Transverse colon (tissue), 4 donors: ENCODE data around the gene GFI1B. TPM values are rescaled to one million over a fixed set of nuclear protein-coding genes. Genes with fewer than 3 reads are reported as not detected.

Experiments
- DNase-seq: peaks from one replicate; pipeline ENCODE4 v3.0.0-alpha.2; 2019
- H3K27ac ChIP-seq, 4 donors: fragments of 200-600 bp; sonication (generic); 2 replicates each; pipeline ENCODE4 v1.5.1; 2016 to 2018; ENCODE audit warnings: inconsistent platforms in 4 of 4
- H3K27me3 ChIP-seq: fragments of 200-600 bp; sonication (generic); 2 replicates; pipeline ENCODE4 v1.5.1; 2017; ENCODE audit warnings: inconsistent platforms
- H3K36me3 ChIP-seq, 4 donors: fragments of 200-600 bp; sonication (generic); 2 replicates each; pipeline ENCODE4 v1.5.1; 2017 to 2019; ENCODE audit warnings: inconsistent platforms in 4 of 4
- H3K4me1 ChIP-seq, 4 donors: fragments of 200-600 bp; sonication (generic); 2 replicates each; pipeline ENCODE4 v1.5.1; 2017 to 2020; ENCODE audit warnings: inconsistent platforms in 4 of 4
- H3K4me3 ChIP-seq, 4 donors: fragments of 200-600 bp; sonication (generic); 1 replicate in 1 of 4; 2 replicates in 3 of 4; pipeline versions ENCODE4 v1.5.1 to v1.6.1; 2017 to 2019; ENCODE audit warnings: inconsistent platforms in 4 of 4
- H3K9me3 ChIP-seq, 2 donors: fragments of 200-600 bp; sonication (generic); 2 replicates each; pipeline ENCODE4 v1.5.1; 2017 to 2019; ENCODE audit warnings: inconsistent platforms in 2 of 2
- CTCF ChIP-seq, 5 experiments: fragments of 200-600 bp in 3 of 5; fragments of 450-650 bp in 2 of 5; sonication (generic) in 3 of 5; IDR thresholded peaks; 1 replicate in 2 of 5; 2 replicates in 3 of 5; pipeline ENCODE4 v1.5.1; 2016 to 2017; ENCODE audit warnings: antibody characterized with exemption in 5 of 5, inconsistent platforms in 3 of 5, mild to moderate bottlenecking in 2 of 5, moderate library complexity in 1 of 5
- EP300 ChIP-seq: sonication (generic); formaldehyde crosslinking; IDR thresholded peaks from one replicate; pipeline ENCODE4 v1.6.1; 2017; ENCODE audit warnings: antibody characterized with exemption, low read depth
- POLR2A ChIP-seq: fragments of 450-650 bp; IDR thresholded peaks from one replicate; pipeline ENCODE4 v1.6.1; 2016; ENCODE audit warnings: antibody characterized with exemption, mild to moderate bottlenecking, moderate library complexity
- POLR2AphosphoS5 ChIP-seq, 3 donors: sonication (generic); formaldehyde crosslinking; IDR thresholded peaks; one replicate each; pipeline ENCODE4 v1.6.1; 2016; ENCODE audit warnings: antibody characterized with exemption in 3 of 3
- WGBS, 2 donors: methylation state at CpG; one replicate each; pipeline ENCODE4 v1.1.5; 2018; ENCODE audit warnings: low coverage in 1 of 2; 5-methylcytosine and 5-hydroxymethylcytosine counted together
- in situ Hi-C, 4 donors: fragments of 200-750 bp; cut with MboI; loops; one replicate each; pipeline versions ENCODE4 v1.15.0 to v1.15.1; 2017; ENCODE audit warnings: low sequenced_read_pairs in 3 of 4, low pct_ligation_motif_present in 1 of 4, low pct_unique_long_range_greater_than_20kb in 1 of 4
- intact Hi-C: fragments of 100-400 bp; cut with DNase I; formaldehyde crosslinking; loops from one replicate; pipeline ENCODE4 v1.15.1; 2023; ENCODE audit warnings: low total_unique reads
- total RNA-seq, 4 donors: library from RNA; depleted of rRNA; stranded (reverse); fragments of >200 nt; gene quantifications; one replicate each; pipeline ENCODE4 v1.1.0, GENCODE V29; 2016

Gene GFI1B
- total RNA-seq: 1 to 10 TPM in 2 of 4 donors, not detected in 2; 1.7 to 2.0 TPM

- no peaks in the 10 kb centered on the region for H3K9me3 ChIP-seq
- H3K27me3 ChIP-seq: peaks cover 76% of the 10 kb centered on the region
- WGBS, 2 donors: 21 to 22% methylated on average over 8 to 26 of the region's 26 CpGs
- in situ Hi-C loops (no loop called here), intact Hi-C loops (no loop called here)
- H3K4me1 ChIP-seq: peaks cover 0 to 26% (median 9%) of the 10 kb centered on the region in 4 donors
- H3K4me3 ChIP-seq: no peak within 1 kb of the TSS
- no peaks in the 10 kb centered on the region for H3K36me3 ChIP-seq
- no peak within 1 kb of the TSS for H3K27ac ChIP-seq
- TF ChIP-seq POLR2A (no peak), POLR2AphosphoS5 (IDR thresholded peaks at IDR 0.05) (no peak), EP300 (no peak), CTCF (IDR thresholded peaks at IDR 0.05) (no peak)
- DNase-seq: no peak
These were observed at the start of gene GFI1B for GRCh38 chr9:132978451-132979131. Gene GFI1B, plus strand, starts transcription at chr9:132978694. Its CDS starts 7,985 bp downstream, at chr9:132986679.

- TF ChIP-seq EP300 (no peak), CTCF (IDR thresholded peaks at IDR 0.05) (no peak), POLR2A (no peak), POLR2AphosphoS5 (IDR thresholded peaks at IDR 0.05) (no peak)
- in situ Hi-C loops: no loop called here
- peaks cover 0 to 23% (median 5%) of the 10 kb centered on the region in 4 donors for H3K36me3 ChIP-seq
These were observed 47.2 kb upstream of the GFI1B start for GRCh38 chr9:132931178-132931735.

GRCh38 chr9:132935026-132935425, 43.5 kb upstream of the GFI1B start:
- no peak for DNase-seq
- TF ChIP-seq POLR2A (no peak), CTCF (IDR thresholded peaks at IDR 0.05) (no peak), POLR2AphosphoS5 (IDR thresholded peaks at IDR 0.05) (no peak), EP300 (no peak)
- Histone ChIP-seq H3K27me3 (no peaks in the 10 kb centered on the region), H3K36me3 (no peaks in the 10 kb centered on the region), H3K27ac (no peak overlapping the region), H3K4me3 (no peak overlapping the region), H3K4me1 (no peaks in the 10 kb centered on the region), H3K9me3 (no peaks in the 10 kb centered on the region)
- in situ Hi-C loops: no loop called here
- WGBS, 2 donors: 71 to 84% methylated on average over 5 to 6 of the region's 6 CpGs
- intact Hi-C loops: no loop called here

More at GRCh38 chr9:132931178-132931735, 47.2 kb upstream of the GFI1B start:
- no peak overlapping the region for H3K27ac ChIP-seq
- intact Hi-C loops: no loop called here
- H3K4me1 ChIP-seq: no peaks in the 10 kb centered on the region
- WGBS, 2 donors: 67 to 82% methylated on average over 7 to 9 of the region's 9 CpGs
- no peaks in the 10 kb centered on the region for H3K9me3 ChIP-seq
- no peak overlapping the region for H3K4me3 ChIP-seq
- no peak for DNase-seq
- no peaks in the 10 kb centered on the region for H3K27me3 ChIP-seq

- Histone ChIP-seq H3K36me3 (no peaks in the 10 kb centered on the region), H3K4me3 (no peak overlapping the region), H3K9me3 (no peaks in the 10 kb centered on the region), H3K27me3 (no peaks in the 10 kb centered on the region), H3K4me1 (peaks cover 0 to 8% (median 5%) of the 10 kb centered on the region in 4 donors), H3K27ac (no peak overlapping the region)
- intact Hi-C loops: no loop called here
- TF ChIP-seq EP300 (no peak), CTCF (IDR thresholded peaks at IDR 0.05) (no peak), POLR2A (no peak), POLR2AphosphoS5 (IDR thresholded peaks at IDR 0.05) (no peak)
- in situ Hi-C loops: no loop called here
- DNase-seq: no peak
- WGBS, 2 donors: 89 to 90% methylated on average over 3 to 7 of the region's 7 CpGs
These were observed 41.0 kb upstream of the GFI1B start for GRCh38 chr9:132937463-132937901.
